Fibroblast of skin of back (primary cell): ENCODE data around the gene NNT.
"Not testable (repeated sequence)": the region's sequence is repeated elsewhere in the genome, so short reads cannot be mapped to it uniquely, and the experiment has no call there.

Experiments used
- DNase-seq: peaks from one replicate; pipeline ENCODE4 v3.0.0-alpha.2; 2013

Gene NNT

GRCh38 chr5:43583724-43584123 is 19.3 kb upstream of the NNT start:
- no peak for DNase-seq

GRCh38 chr5:43584166-43584699 is 18.7 kb upstream of the NNT start:
- DNase-seq, result no peak

GRCh38 chr5:43588842-43589241 is 14.1 kb upstream of the NNT start:
- no peak for DNase-seq

- DNase-seq, result no peak
These were observed 13.7 kb upstream of the NNT start for GRCh38 chr5:43589310-43589709.

- DNase-seq, result no peak
These were observed 12.3 kb upstream of the NNT start for GRCh38 chr5:43590700-43591099.

GRCh38 chr5:43592363-43592762 is 10.6 kb upstream of the NNT start:
- DNase-seq, result no peak

GRCh38 chr5:43598927-43599326 is 4.1 kb upstream of the NNT start:
- not testable (repeated sequence) for DNase-seq

GRCh38 chr5:43601454-43602260 is 1.3 kb upstream of the NNT start:
- peak; percentile 57 for DNase-seq

GRCh38 chr5:43603344-43604217 is 601 bp downstream of the NNT start:
- DNase-seq, result peak; percentile 66

- no peak for DNase-seq
These were observed 1.7 kb downstream of the NNT start for GRCh38 chr5:43604699-43605098.

- DNase-seq, result no peak
These were observed 3.4 kb downstream of the NNT start for GRCh38 chr5:43606351-43606750.

GRCh38 chr5:43608406-43608805 is 5.4 kb downstream of the NNT start:
- DNase-seq, result peak; percentile 1

- DNase-seq, result no peak
These were observed 6.8 kb downstream of the NNT start for GRCh38 chr5:43609752-43610151.

- DNase-seq, result no peak
These were observed 10.4 kb downstream of the NNT start for GRCh38 chr5:43613370-43613769.

GRCh38 chr5:43615445-43616184 is 12.6 kb downstream of the NNT start:
- DNase-seq, result no peak

GRCh38 chr5:43616535-43616934 is 13.6 kb downstream of the NNT start:
- DNase-seq, result peak; percentile 17

GRCh38 chr5:43619380-43619779 is 16.4 kb downstream of the NNT start:
- no peak for DNase-seq

GRCh38 chr5:43619911-43620310 is 16.9 kb downstream of the NNT start:
- DNase-seq, result no peak

GRCh38 chr5:43620944-43621505 is 18.0 kb downstream of the NNT start:
- DNase-seq, result no peak

- DNase-seq, result no peak
These were observed 19.1 kb downstream of the NNT start for GRCh38 chr5:43622074-43622473.

- no peak for DNase-seq
These were observed 20.2 kb downstream of the NNT start for GRCh38 chr5:43623048-43623680.

GRCh38 chr5:43627028-43627427 is 24.0 kb downstream of the NNT start:
- peak; percentile 66 for DNase-seq
